SK-N-SH treated with all-trans-retinoic acid at 6 μM for 48 hours (cell line): Measurements from ENCODE around the gene HIBCH.

Experiments
- ARNTL ChIP-seq: fragments of 450-650 bp; formaldehyde crosslinking; IDR thresholded peaks from 2 replicates; pipeline ENCODE4 v1.5.0; 2020; ENCODE audit warnings: low read depth, mild to moderate bottlenecking, moderate library complexity, borderline replicate concordance
- PATZ1 ChIP-seq: fragments of 250-450 bp; sonication (Bioruptor Pico); IDR thresholded peaks from 2 replicates; pipeline ENCODE4 v1.8.0; 2020; ENCODE audit warnings: mild to moderate bottlenecking, moderate library complexity, borderline replicate concordance
- POU6F1 ChIP-seq: fragments of 250-450 bp; sonication (Bioruptor Pico); IDR thresholded peaks from 2 replicates; pipeline ENCODE4 v1.8.0; 2021; ENCODE audit warnings: low read depth, mild to moderate bottlenecking, moderate library complexity, borderline replicate concordance
- RARB ChIP-seq: fragments of 250-450 bp; sonication (Bioruptor Pico); IDR thresholded peaks from 2 replicates; pipeline ENCODE4 v1.8.0; 2021; ENCODE audit warnings: mild to moderate bottlenecking, moderate library complexity
- SNAI2 ChIP-seq: fragments of 250-450 bp; sonication (Bioruptor Pico); IDR thresholded peaks from 2 replicates; pipeline ENCODE4 v1.5.0; 2020; ENCODE audit warnings: mild to moderate bottlenecking, moderate library complexity
- TCF4 ChIP-seq: fragments of 250-450 bp; sonication (Bioruptor Pico); IDR thresholded peaks from 2 replicates; pipeline ENCODE4 v1.8.0; 2021; ENCODE audit warnings: mild to moderate bottlenecking, moderate library complexity, borderline replicate concordance
- TOX ChIP-seq: fragments of 250-450 bp; sonication (Bioruptor Pico); IDR thresholded peaks from 2 replicates; pipeline ENCODE4 v1.8.0; 2021; ENCODE audit warnings: mild to moderate bottlenecking, moderate library complexity, borderline replicate concordance
- ZFP30 ChIP-seq: fragments of 450-650 bp; formaldehyde crosslinking; IDR thresholded peaks from 2 replicates; pipeline ENCODE4 v1.5.0; 2022; ENCODE audit warnings: mild to moderate bottlenecking, moderate library complexity
- ZNF565 ChIP-seq: fragments of 450-650 bp; formaldehyde crosslinking; conservative IDR thresholded peaks from 2 replicates; pipeline ENCODE4 v1.5.0; 2020; ENCODE audit warnings: low read depth, mild to moderate bottlenecking, moderate library complexity

- TF ChIP-seq POU6F1 (CRISPR knock-in tag) (no peak), RARB (CRISPR knock-in tag) (no peak), ARNTL (no peak), SNAI2 (CRISPR knock-in tag) (no peak), ZFP30 (no peak), PATZ1 (CRISPR knock-in tag) (no peak), TOX (CRISPR knock-in tag) (no peak), ZNF565 (CRISPR knock-in tag) (no peak), TCF4 (no peak)
These were observed 20.7 kb upstream of the HIBCH start for GRCh38 chr2:190340369-190340768.
